ENCODE measurements around the gene CFD. TPM values are rescaled to one million over a fixed set of nuclear protein-coding genes. Genes with fewer than 3 reads are reported as not detected.

CFD gene
- total RNA-seq, 1 experiment from 2014 or later = 1.7 TPM

DNA sequence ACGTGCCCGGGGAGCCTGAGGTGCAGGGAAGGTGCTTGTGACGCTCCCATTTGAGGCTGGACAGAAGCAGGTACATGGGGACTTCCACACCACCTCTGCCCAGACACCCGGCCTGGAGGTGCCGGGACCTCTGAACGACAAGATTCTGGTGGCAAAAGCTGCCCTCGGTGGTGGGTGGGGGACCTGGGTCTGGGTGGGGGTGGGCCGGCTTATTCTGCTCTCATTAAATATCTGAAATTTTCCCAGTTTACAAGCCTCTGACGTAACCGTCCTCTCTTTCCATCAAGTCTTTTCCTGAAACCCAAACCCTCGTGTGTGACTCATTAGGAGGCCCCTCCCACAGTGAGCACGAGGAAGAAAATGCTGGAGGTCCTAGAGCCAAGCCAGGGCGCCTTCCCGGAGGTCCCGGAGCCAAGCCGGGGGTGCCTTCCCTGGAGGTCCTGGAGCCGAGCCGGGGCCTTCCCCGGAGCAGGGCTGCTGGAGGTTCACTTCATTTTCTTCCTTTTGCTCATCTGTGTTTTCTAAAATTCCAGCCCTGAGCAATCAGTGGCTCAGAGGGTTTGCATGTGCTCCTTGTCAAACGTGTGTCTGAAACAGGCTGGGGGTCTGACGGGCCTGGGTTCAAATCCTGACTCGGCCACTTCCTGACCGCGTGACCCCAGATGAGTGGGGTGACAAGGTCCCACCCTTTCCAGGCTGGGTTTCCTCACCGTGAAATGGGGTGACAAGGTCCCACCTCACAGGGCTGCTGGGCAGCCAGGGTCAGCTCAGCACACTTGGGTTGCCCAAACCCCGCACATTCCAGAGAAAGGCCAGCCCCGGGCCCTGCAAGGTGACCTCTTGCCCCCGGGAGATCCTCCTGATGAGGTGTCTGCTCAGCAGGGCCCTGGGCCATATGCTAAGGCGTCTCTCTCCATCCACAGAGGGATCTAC lies 10.0 kb downstream of the CFD start:
- Mint-ChIP-seq H3K27me3 (ENCODE audit: low read depth) (no peaks in the 10 kb centered on the region), H3K4me1 (peaks cover 5% of the 10 kb centered on the region), H3K4me3 (no peak overlapping the region), H3K36me3 (peaks cover 12% of the 10 kb centered on the region), H3K9me3 (no peaks in the 10 kb centered on the region), H3K27ac (no peak overlapping the region; the same call in 1 of the 2 replicates)
- DNase-seq (ENCODE audit: low spot score) (no peak), ATAC-seq (no peak)
- ChIA-PET POLR2A (no interaction called here), CTCF (no interaction called here)
- no peak for TF ChIP-seq TP53 (CRISPR knock-in tag; IDR thresholded peaks at IDR 0.05)
- TF ChIP-seq NR3C1 (CRISPR knock-in tag; conservative IDR thresholded peaks at IDR 0.05; ENCODE audit: low read depth) = no peak
- no peak for TF ChIP-seq CREM (CRISPR knock-in tag; IDR thresholded peaks at IDR 0.05)
- no peak for TF ChIP-seq IRF2 (CRISPR knock-in tag; IDR thresholded peaks at IDR 0.05; ENCODE audit: borderline replicate concordance, low read depth)
- TF ChIP-seq CREB1 (CRISPR knock-in tag; IDR thresholded peaks at IDR 0.05) = no peak
- TF ChIP-seq, protein P1, sequence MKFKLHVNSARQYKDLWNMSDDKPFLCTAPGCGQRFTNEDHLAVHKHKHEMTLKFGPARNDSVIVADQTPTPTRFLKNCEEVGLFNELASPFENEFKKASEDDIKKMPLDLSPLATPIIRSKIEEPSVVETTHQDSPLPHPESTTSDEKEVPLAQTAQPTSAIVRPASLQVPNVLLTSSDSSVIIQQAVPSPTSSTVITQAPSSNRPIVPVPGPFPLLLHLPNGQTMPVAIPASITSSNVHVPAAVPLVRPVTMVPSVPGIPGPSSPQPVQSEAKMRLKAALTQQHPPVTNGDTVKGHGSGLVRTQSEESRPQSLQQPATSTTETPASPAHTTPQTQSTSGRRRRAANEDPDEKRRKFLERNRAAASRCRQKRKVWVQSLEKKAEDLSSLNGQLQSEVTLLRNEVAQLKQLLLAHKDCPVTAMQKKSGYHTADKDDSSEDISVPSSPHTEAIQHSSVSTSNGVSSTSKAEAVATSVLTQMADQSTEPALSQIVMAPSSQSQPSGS (CRISPR knock-in tag; IDR thresholded peaks at IDR 0.05; ENCODE audit: borderline replicate concordance, low read depth) = no peak
- no peak for TF ChIP-seq JUN (CRISPR knock-in tag; IDR thresholded peaks at IDR 0.05)
- TF ChIP-seq, protein P2, sequence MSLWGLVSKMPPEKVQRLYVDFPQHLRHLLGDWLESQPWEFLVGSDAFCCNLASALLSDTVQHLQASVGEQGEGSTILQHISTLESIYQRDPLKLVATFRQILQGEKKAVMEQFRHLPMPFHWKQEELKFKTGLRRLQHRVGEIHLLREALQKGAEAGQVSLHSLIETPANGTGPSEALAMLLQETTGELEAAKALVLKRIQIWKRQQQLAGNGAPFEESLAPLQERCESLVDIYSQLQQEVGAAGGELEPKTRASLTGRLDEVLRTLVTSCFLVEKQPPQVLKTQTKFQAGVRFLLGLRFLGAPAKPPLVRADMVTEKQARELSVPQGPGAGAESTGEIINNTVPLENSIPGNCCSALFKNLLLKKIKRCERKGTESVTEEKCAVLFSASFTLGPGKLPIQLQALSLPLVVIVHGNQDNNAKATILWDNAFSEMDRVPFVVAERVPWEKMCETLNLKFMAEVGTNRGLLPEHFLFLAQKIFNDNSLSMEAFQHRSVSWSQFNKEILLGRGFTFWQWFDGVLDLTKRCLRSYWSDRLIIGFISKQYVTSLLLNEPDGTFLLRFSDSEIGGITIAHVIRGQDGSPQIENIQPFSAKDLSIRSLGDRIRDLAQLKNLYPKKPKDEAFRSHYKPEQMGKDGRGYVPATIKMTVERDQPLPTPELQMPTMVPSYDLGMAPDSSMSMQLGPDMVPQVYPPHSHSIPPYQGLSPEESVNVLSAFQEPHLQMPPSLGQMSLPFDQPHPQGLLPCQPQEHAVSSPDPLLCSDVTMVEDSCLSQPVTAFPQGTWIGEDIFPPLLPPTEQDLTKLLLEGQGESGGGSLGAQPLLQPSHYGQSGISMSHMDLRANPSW (CRISPR knock-in tag; conservative IDR thresholded peaks at IDR 0.05; ENCODE audit: low read depth) = no peak
- TF ChIP-seq, protein P3, sequence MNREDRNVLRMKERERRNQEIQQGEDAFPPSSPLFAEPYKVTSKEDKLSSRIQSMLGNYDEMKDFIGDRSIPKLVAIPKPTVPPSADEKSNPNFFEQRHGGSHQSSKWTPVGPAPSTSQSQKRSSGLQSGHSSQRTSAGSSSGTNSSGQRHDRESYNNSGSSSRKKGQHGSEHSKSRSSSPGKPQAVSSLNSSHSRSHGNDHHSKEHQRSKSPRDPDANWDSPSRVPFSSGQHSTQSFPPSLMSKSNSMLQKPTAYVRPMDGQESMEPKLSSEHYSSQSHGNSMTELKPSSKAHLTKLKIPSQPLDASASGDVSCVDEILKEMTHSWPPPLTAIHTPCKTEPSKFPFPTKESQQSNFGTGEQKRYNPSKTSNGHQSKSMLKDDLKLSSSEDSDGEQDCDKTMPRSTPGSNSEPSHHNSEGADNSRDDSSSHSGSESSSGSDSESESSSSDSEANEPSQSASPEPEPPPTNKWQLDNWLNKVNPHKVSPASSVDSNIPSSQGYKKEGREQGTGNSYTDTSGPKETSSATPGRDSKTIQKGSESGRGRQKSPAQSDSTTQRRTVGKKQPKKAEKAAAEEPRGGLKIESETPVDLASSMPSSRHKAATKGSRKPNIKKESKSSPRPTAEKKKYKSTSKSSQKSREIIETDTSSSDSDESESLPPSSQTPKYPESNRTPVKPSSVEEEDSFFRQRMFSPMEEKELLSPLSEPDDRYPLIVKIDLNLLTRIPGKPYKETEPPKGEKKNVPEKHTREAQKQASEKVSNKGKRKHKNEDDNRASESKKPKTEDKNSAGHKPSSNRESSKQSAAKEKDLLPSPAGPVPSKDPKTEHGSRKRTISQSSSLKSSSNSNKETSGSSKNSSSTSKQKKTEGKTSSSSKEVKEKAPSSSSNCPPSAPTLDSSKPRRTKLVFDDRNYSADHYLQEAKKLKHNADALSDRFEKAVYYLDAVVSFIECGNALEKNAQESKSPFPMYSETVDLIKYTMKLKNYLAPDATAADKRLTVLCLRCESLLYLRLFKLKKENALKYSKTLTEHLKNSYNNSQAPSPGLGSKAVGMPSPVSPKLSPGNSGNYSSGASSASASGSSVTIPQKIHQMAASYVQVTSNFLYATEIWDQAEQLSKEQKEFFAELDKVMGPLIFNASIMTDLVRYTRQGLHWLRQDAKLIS (CRISPR knock-in tag; IDR thresholded peaks at IDR 0.05; ENCODE audit: borderline replicate concordance) = no peak
- no peak for TF ChIP-seq JAZF1 (CRISPR knock-in tag; IDR thresholded peaks at IDR 0.05)
- TF ChIP-seq, protein P4, sequence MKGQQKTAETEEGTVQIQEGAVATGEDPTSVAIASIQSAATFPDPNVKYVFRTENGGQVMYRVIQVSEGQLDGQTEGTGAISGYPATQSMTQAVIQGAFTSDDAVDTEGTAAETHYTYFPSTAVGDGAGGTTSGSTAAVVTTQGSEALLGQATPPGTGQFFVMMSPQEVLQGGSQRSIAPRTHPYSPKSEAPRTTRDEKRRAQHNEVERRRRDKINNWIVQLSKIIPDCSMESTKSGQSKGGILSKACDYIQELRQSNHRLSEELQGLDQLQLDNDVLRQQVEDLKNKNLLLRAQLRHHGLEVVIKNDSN (CRISPR knock-in tag; IDR thresholded peaks at IDR 0.05) = no peak
- no peak for TF ChIP-seq NR2C2 (CRISPR knock-in tag; IDR thresholded peaks at IDR 0.05)
- TF ChIP-seq MXD4 (CRISPR knock-in tag; IDR thresholded peaks at IDR 0.05; ENCODE audit: borderline replicate concordance) = no peak
- TF ChIP-seq, protein P5, sequence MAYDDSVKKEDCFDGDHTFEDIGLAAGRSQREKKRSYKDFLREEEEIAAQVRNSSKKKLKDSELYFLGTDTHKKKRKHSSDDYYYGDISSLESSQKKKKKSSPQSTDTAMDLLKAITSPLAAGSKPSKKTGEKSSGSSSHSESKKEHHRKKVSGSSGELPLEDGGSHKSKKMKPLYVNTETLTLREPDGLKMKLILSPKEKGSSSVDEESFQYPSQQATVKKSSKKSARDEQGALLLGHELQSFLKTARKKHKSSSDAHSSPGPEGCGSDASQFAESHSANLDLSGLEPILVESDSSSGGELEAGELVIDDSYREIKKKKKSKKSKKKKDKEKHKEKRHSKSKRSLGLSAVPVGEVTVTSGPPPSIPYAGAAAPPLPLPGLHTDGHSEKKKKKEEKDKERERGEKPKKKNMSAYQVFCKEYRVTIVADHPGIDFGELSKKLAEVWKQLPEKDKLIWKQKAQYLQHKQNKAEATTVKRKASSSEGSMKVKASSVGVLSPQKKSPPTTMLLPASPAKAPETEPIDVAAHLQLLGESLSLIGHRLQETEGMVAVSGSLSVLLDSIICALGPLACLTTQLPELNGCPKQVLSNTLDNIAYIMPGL (CRISPR knock-in tag; IDR thresholded peaks at IDR 0.05) = no peak
- TF ChIP-seq, protein P6, sequence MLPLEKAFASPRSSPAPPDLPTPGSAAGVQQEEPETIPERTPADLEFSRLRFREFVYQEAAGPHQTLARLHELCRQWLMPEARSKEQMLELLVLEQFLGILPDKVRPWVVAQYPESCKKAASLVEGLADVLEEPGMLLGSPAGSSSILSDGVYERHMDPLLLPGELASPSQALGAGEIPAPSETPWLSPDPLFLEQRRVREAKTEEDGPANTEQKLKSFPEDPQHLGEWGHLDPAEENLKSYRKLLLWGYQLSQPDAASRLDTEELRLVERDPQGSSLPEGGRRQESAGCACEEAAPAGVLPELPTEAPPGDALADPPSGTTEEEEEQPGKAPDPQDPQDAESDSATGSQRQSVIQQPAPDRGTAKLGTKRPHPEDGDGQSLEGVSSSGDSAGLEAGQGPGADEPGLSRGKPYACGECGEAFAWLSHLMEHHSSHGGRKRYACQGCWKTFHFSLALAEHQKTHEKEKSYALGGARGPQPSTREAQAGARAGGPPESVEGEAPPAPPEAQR (CRISPR knock-in tag; IDR thresholded peaks at IDR 0.05) = no peak
- no peak for TF ChIP-seq ZNF219 (CRISPR knock-in tag; IDR thresholded peaks at IDR 0.05; ENCODE audit: borderline replicate concordance)
- TF ChIP-seq FOXJ3 (CRISPR knock-in tag; IDR thresholded peaks at IDR 0.05; ENCODE audit: borderline replicate concordance) = no peak
- no peak for TF ChIP-seq SP1 (CRISPR knock-in tag; conservative IDR thresholded peaks at IDR 0.05)
- TF ChIP-seq ZNF423 (CRISPR knock-in tag; IDR thresholded peaks at IDR 0.05) = no peak
- TF ChIP-seq, protein P7, sequence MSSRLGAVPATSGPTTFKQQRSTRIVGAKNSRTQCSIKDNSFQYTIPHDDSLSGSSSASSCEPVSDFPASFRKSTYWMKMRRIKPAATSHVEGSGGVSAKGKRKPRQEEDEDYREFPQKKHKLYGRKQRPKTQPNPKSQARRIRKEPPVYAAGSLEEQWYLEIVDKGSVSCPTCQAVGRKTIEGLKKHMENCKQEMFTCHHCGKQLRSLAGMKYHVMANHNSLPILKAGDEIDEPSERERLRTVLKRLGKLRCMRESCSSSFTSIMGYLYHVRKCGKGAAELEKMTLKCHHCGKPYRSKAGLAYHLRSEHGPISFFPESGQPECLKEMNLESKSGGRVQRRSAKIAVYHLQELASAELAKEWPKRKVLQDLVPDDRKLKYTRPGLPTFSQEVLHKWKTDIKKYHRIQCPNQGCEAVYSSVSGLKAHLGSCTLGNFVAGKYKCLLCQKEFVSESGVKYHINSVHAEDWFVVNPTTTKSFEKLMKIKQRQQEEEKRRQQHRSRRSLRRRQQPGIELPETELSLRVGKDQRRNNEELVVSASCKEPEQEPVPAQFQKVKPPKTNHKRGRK (CRISPR knock-in tag; IDR thresholded peaks at IDR 0.05; ENCODE audit: borderline replicate concordance) = no peak

Measured in WTC11 (cell line).